WI38 (cell line): ENCODE measurements around the gene PLD1.

Experiments used
- H3K4me3 ChIP-seq: 2 replicates; pipeline ENCODE4 v1.5.1; 2011; ENCODE audit warnings: low read depth, mild to moderate bottlenecking, control low read depth, low read length
- TF ChIP-seq, protein P1 (sequence below): IDR thresholded peaks from 2 replicates; pipeline ENCODE4 v1.5.1; 2012; ENCODE audit warnings: low read depth, mild to moderate bottlenecking, control low read depth, low read length

PLD1 gene

GRCh38 chr3:171836855-171837254 lies 26.6 kb upstream of the PLD1 start:
- TF ChIP-seq, protein P1, sequence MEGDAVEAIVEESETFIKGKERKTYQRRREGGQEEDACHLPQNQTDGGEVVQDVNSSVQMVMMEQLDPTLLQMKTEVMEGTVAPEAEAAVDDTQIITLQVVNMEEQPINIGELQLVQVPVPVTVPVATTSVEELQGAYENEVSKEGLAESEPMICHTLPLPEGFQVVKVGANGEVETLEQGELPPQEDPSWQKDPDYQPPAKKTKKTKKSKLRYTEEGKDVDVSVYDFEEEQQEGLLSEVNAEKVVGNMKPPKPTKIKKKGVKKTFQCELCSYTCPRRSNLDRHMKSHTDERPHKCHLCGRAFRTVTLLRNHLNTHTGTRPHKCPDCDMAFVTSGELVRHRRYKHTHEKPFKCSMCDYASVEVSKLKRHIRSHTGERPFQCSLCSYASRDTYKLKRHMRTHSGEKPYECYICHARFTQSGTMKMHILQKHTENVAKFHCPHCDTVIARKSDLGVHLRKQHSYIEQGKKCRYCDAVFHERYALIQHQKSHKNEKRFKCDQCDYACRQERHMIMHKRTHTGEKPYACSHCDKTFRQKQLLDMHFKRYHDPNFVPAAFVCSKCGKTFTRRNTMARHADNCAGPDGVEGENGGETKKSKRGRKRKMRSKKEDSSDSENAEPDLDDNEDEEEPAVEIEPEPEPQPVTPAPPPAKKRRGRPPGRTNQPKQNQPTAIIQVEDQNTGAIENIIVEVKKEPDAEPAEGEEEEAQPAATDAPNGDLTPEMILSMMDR, result no peak
- H3K4me3 ChIP-seq, result no peak overlapping the region

DNA sequence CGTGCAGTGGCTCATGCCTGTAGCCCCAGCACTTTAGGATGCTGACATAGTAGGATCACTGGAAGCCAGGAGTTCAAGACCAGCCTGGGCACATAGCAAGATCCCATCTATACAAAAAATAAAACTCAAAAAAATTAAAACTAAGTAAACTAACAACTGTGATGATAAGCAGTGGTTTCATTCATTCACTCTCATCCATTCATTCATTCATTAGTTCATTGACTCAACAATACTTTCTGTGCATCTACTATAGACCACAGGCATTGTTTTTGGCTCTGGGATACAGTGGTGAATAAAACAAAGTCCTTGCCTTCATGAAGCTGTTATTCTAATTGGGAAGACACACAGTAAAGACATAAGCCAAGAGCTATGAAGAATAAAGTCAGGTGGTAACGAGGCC lies 25.3 kb upstream of the PLD1 start:
- TF ChIP-seq, protein P1, result no peak
- no peak overlapping the region for H3K4me3 ChIP-seq

DNA sequence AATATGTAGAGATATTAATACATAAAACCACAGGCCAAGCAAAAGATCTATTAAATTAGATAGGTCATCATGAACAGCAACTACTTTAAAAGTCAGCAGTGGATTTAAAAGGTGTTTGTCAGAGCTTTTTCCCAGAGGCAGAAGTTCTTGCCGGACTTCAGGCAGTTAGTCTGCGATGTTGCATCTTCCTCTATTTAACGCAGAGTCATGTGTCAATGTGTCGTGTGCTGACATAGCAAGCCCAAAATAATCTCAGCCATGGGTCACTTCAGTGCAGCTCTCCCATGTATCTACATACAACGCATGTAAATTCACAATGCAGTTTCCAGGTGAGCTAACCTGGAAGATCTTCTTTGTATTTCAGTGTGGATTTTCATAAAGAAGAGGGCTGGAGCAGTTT lies 24.8 kb upstream of the PLD1 start:
- H3K4me3 ChIP-seq, result no peak overlapping the region
- TF ChIP-seq, protein P1, result no peak

- TF ChIP-seq, protein P1, result no peak
- H3K4me3 ChIP-seq, result no peak overlapping the region
Observed at GRCh38 chr3:171834461-171834801, 24.1 kb upstream of the PLD1 start.

DNA sequence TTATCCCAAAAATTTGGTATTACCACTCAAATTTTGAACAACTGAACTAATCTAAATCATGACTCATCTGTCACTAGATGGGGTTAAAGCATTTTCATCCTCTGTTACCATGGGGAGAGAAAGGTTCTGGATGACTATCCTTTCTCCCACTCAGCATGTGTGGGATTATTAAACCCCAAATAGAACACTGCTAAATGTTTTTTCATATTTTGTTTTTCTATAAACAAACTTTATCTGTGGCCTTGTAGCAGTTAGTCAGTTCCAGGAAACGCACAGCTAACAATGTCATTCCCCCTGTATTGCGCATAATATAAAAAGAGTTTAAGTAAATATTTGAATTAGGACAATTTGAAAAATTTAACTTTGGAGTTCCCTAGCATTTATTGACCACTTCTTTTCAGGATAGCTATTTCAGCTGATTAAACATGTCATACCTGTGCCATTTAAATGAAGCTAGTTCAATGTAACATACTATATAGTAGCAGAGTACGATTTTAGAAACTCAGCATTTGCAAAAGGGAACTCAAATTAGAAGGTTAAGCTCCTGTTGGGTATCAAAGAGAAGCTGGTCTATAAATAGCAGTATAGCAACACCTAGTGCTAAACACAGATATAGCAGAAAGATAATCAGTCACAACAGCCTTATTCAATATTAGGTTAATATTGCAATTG lies 23.6 kb upstream of the PLD1 start:
- TF ChIP-seq, protein P1, result peak; percentile 8; the same call in 1 of the 2 replicates
- H3K4me3 ChIP-seq, result no peak overlapping the region

- TF ChIP-seq, protein P1, result no peak
- H3K4me3 ChIP-seq, result no peak overlapping the region
Observed at GRCh38 chr3:171832989-171833388, 22.7 kb upstream of the PLD1 start.

- TF ChIP-seq, protein P1, result no peak
- no peak overlapping the region for H3K4me3 ChIP-seq
Observed at GRCh38 chr3:171831936-171832335, 21.7 kb upstream of the PLD1 start.
